ENCODE measurements around the gene LRRC47.

DNA sequence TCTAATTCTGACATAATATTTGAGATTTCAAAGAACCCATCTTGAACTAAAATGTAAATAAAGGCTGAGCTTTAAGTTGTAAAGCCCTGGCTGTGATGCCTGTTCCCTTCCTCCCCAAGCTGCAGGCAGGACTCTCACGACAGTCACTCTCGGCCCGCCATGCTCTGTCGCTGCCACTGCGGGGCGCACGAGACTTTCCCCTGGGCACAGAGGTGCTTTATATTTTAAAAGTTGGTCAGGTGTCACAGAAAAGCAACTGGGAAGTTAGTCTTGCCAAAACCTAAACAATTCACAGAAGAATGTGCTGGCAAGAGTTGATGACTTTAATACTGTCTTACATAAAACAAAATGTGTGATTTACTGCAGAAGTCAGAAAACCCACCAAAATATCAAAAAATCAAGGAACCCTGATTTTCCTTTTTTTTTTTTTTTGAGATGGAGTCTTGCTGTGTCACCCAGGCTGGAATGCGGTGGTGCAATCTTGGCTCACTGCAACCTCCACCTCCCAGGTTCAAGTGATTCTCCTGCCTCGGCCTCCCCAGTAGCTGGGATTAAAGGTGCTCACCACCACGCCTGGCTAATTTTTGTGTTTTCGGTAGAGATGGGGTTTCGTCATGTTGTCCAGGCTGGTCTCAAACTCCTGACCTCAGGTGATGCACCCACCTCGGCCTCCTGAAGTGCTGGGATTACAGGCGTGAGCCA lies 10.7 kb downstream of the LRRC47 start:
- TF ChIP-seq EZH2 (IDR thresholded peaks at IDR 0.05; ENCODE audit: insufficient read depth, poor library complexity, severe bottlenecking) (no peak), EZH2phosphoT487 (IDR thresholded peaks at IDR 0.05; ENCODE audit: insufficient read depth, low read depth) (no peak)
